Midbrain (tissue), 1 donor: Measurements from ENCODE around the gene C8B.

Experiments used
- DNase-seq: peaks from one replicate; lab custom pipeline; 2025; lab: John Stamatoyannopoulos, UW

C8B gene

DNA sequence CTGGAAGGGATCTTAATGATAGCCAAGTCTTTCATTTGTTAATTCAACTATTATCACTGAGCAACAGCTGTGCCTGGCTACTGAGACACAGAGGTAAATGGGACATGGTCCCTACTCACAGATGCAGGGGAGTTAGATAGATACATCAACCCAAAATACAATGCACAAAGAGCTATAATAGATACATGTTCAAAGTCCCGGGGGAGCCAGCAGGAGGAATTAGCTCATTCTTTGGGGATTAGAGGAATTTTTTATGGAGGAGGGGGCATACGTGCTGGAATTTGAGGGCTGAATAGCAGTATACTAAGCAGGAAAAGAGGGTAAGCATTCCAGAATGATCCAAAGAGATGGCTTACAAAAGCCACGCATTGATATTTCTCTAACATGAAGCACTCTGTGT lies 34.6 kb downstream of the C8B start:
- no peak for DNase-seq

DNA sequence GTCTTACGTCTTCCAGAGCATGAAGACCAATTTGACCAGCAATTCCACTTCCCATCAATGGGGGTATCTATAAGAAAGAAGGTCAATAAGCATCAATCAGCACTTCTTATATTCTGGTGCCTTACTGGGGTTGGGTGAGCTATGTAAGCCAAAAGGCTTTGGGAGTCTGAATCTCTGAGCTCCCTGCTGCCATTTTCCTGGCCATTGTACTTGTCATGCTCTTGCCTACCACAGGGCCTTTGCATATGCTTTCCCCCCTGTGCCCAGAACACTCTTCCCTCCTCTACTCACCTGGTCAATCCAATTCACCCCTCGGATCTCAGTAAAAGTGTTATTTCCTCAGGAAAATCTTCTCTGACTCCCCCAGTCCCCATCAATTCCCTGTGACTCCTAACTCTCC lies 36.3 kb downstream of the C8B start:
- no peak for DNase-seq

- no peak for DNase-seq
These were observed 37.8 kb downstream of the C8B start for GRCh38 chr1:56927986-56928385.

- no peak for DNase-seq
These were observed 38.6 kb downstream of the C8B start for GRCh38 chr1:56927171-56927570.

DNA sequence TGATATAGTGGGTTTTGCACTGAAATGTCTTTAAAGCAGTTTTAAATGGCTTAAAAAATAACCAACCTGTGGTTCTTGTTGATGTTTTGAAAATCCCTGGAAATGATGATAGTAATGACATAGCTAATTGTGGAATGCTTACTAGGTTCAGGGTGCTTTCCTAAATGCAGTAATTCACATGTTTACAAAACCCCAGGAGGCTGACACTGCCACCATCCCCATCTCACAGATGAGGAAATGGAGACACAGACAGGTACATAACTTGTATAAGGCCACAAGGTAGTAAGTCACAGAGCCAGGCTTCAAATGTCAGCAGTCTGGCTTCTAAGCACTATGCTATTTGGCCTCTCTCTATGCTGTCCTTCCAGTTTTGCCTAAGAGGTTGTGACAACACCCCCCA lies 40.6 kb downstream of the C8B start:
- DNase-seq, result no peak

DNA sequence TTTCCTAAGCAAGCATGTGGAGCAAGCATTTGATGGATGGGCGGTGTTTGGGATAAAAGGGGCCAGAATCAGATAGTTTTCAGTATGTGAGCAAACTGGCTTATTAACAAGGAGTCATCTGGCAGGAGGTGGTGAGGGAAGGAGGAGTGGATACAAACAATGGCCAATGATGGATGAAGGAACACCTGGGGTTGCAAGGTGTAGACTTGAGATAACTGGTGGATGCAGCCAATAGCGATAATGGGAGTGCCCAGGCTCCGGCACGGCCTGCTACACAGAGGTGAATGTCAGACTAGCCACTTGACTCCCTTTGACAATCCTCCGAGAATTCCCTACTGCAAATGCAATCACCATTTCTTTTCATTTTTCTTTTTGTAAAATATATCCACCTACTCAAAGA lies 41.7 kb downstream of the C8B start:
- DNase-seq, result no peak

GRCh38 chr1:56923201-56923600 lies 42.6 kb downstream of the C8B start:
- no peak for DNase-seq

DNA sequence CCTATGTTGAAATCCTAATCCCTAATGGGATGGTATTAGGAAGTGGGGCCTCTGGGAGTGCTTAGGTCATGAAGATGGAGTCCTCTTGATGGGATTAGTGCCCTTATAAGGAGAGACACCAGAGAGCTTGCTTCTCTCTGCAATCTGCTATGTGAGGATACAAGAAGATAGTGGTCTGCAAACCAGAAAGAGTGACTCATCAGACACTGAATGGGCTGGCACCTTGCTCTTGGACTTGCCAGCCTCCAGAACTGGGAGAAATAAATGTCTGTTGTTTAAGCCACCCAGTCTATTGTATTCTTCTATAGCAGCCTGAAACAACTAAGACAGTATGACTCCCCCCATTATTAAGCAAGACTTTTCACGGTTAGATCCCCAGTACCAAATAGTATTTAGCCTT lies 43.3 kb downstream of the C8B start:
- DNase-seq, result no peak

DNA sequence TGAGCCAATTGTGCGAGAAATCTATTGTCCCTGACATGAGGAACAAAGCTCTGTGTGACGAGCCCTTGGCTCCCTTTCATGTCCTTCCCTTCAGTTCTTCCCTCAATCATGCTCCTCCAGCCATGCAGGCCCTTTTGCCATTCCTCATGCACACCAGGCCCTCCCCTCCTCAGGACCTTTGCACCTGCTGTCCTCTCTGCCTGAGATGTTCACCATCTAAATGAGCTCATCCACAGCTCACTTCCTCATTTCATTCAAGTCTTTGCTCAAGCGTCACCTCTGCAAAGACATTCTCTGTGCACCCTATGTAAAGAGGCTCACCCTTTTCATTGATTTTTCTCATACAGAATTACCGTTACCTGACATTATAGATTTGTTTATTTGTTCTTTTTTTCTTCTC lies 43.7 kb downstream of the C8B start:
- no peak for DNase-seq

DNA sequence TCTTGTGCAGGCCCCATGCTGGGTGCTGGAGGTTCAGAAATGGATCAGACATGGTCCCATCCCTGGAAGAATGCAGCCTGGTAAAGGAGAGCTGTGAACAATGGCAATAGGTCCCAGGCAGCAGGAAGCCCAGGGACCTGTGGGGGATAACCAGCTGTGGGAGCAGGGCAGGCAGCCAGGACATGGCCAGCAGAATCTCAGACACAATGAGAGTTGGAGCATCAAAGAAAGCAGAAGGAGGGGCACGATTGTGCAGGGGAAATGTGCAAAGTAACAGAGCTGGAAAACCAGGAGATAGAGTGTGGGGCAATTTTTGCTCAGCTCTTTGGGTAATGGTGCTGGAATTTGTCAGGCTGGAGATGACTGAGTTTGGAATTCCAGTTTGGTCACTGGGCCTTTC lies 44.3 kb downstream of the C8B start:
- no peak for DNase-seq

GRCh38 chr1:56920591-56921001 lies 45.2 kb downstream of the C8B start:
- no peak for DNase-seq

GRCh38 chr1:56917356-56917755 lies 48.5 kb downstream of the C8B start:
- DNase-seq, result no peak

DNA sequence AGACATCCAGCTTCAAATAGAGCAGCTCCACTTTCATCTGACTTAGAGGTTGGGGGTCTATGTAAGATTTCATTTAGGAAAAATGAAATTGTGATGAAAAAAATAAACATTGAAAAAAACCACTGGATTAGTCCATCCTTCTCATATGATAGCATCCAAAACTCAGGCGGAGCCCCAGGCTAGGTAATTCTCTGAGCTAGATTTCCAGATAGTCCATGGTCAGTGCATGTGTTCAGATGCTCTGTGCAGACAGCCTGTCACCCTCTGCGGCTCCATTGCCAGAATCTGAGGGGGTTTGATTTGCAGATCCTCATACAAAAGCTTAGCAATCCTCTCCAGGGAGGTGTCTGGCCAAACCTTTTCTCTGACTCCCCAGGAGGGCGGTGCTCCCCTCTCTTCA lies 49.2 kb downstream of the C8B start:
- no peak for DNase-seq

DNA sequence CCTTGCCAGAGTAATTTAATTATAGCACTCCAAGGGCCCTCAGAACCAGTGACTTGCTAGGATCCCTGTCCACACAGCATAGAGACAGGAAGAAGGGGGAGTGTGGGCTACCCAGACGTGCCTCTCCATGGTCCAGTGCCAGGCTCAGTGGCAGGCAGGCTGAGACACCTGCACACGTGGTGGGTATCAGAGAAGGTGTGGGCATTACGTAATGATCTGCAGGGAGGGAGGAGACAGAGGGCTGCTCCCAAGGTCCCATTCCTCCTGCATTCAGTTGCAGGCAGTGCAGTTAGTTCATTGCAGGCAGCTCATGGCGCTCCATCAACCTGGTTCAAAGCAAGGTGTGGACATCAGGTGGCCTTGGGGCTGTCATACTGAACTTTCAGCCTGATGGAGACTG lies 49.9 kb downstream of the C8B start:
- DNase-seq, result no peak

GRCh38 chr1:56912325-56912724 lies 53.5 kb downstream of the C8B start:
- DNase-seq, result no peak

GRCh38 chr1:56911098-56911938 lies 54.5 kb downstream of the C8B start:
- DNase-seq, result no peak

DNA sequence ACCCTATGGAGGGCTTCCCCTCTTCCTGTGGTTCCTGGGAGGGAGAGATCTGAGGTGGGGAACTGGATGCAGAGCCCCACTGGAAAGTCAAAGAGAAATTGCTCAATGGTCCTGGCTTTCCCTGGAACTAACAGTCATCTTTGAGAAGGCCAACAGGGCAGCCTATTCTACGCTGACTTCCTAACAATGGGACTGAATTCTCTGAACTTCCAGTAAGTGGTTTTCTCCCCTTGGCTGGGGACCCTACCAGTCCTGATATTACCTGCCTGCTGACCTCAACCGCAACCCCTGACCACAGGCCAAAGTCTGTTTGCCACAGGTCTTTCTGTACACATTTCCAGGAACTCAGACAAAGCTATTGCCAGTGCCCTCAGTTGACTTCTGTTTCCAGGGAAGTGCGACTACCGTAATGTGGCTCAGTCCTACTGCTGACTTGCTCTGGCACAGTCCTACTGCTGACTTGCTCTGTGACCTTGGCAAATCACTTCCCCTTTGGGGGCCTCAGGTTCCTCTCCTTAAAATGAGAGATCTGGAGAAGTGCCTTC lies 55.3 kb downstream of the C8B start:
- DNase-seq, result no peak

DNA sequence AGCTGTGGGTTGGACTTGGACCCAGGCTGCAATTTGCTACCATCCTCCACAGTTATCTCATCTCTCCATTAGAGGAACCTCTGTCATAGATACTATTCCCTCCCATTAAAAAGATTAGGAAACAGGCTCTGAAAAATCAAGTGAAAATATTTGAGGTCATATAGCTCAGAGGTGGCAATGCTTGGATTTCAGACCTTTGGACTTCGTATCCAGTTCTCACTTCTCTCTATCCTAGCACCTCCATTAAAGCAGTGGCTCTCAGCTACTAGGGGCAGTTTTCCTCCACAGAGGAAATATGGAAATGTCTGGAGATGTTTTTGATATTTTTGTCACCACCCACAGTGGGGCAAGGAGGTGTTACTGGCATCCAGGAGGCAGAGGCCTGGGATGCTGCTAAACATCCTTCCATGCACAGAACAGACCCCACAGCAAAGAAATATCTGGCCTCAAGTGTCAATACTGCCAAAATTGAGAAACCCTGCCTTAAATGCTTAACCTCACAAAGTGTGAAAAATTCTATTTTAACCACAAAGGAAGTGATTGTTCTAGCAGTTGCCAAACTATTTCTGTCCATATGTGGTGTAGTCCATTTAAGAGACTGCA lies 57.1 kb downstream of the C8B start:
- no peak for DNase-seq

DNA sequence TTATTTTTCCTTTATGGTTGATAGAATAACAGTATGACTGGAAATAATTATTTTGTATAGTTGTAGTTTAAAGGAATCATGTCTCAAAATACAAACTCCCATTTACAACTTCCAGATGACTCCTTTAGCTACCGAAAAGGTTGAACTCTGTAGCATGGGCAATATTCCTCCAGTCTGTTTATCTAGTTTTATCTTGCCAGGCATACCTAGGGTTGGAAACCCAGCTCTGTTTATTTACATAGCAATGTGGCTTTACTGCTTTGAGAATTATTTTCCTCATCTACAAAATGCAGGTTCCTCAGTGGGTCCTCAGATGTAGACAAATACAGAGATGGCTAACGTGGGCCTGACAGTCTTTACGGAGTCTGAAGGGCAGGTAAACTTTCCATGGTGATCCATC lies 60.1 kb downstream of the C8B start:
- DNase-seq, result no peak

DNA sequence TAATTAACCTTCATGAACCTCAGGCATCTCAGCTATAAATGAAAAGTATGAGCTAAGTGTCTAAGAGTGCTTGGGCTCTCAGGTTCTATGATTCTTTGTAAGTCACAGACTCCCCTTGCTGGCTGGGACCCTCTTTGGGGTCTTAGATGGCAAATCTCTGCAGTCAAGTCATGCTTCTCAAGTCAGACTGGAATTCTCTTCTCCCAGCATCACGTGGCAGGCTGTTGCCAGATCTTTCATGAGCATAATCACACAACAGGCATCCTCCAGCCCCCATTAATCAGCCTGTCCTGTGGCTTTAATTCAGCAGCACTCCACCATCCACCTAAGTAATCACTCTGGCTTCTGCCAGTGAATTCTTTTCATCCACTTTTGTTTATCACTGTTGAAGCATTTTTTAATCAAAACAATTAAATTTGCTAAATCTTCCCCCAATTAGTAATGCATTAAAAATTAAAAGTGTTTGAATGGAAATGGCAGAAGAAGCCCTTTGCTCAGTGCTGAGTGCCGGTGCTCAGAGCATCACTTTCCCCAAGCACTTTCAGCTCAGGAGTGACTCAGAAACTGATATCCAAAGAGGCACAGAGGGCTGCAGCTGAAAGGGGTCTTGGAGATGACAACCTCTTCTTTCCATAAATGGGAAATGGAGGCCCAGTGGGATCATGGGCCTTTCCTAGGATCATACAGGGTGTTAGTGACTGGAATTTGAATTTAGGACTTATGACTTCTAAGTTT lies 61.0 kb downstream of the C8B start:
- DNase-seq, result no peak

DNA sequence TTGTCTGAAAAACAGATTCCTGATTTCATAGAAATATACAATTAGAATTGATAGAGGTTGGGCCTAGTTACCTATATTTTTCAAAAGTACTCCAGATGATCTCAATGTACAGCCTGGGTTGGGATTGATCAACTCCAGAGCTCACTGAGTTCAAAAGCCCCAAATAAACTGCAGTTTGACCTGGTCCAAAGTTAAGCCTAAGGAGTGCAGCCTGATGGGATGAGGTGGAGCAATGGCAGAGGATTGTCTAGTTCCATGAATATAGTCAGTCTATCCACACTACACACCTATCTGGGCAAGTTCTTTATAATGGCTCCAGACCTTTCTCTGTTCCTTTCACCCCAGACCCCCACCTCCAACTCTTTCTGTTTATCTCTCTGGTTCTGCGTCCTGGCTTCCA lies 62.0 kb downstream of the C8B start:
- no peak for DNase-seq

DNA sequence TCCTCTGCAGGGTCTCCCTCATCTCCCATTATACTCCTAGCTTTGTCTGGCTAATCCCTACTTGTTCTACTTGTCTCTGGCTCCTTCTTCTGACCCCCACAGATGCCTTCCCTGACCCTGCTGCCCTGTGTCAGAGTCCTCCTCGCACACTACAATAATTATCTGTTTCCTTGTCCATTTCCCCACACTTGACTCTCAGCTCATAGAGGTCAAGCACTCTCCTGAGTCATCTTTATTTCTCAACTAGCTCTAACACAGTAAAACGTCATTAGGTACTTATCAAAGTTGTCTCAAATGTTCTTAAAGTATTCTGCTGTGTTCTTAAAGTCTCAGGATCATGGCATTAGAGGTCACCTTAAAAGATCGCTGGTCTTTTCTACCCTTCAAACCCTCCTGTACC lies 64.1 kb downstream of the C8B start:
- no peak for DNase-seq

DNA sequence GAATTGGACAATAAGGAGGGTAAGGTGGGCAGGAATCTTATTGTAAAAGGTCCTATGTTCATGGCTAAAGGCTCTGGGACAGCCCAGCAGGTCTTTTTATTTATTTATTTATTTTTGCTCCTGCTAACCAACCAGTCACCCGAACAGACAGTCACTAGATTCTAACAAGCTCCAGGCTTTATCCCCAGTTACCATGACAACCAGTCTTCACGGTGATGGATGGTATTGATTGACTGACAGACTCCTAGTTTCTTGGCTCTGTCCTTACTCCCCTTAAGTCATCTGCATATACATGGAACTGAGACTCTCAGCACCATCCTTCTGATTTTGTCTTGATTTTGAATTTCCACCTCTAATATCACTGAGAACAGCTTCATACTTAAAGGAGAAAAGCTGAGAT lies 66.9 kb downstream of the C8B start:
- DNase-seq, result no peak
